ENCODE results near the gene R3HDM4.

Gene R3HDM4

DNA sequence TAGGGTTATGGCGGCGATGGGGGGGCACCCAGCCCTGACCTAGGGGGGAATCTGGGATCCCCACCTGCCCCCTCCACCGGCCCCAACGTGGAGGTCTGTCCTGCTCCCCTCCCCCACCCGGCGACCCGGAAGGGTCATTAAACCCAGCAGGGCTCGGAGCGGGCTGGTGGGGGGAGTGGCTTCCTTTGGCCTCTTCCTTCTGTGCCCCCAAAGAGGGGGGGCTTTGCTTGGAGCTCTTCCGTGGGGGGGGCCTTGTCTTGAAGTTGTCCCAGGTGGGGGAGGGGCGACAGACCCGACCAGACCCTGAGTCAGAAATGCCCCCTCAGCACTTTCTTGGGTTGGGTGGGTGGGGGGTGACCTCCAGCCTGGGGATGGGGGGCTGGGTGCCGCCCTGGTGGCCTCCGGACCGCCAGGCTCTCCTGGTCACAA, 14.3 kb upstream of the R3HDM4 start:
- FAIRE-seq (no peak), DNase-seq (ENCODE audit: insufficient read length, low spot score) (no peak)
- TF ChIP-seq, protein P1, sequence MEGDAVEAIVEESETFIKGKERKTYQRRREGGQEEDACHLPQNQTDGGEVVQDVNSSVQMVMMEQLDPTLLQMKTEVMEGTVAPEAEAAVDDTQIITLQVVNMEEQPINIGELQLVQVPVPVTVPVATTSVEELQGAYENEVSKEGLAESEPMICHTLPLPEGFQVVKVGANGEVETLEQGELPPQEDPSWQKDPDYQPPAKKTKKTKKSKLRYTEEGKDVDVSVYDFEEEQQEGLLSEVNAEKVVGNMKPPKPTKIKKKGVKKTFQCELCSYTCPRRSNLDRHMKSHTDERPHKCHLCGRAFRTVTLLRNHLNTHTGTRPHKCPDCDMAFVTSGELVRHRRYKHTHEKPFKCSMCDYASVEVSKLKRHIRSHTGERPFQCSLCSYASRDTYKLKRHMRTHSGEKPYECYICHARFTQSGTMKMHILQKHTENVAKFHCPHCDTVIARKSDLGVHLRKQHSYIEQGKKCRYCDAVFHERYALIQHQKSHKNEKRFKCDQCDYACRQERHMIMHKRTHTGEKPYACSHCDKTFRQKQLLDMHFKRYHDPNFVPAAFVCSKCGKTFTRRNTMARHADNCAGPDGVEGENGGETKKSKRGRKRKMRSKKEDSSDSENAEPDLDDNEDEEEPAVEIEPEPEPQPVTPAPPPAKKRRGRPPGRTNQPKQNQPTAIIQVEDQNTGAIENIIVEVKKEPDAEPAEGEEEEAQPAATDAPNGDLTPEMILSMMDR (IDR thresholded peaks at IDR 0.05; ENCODE audit: insufficient read depth, missing control alignments): no peak

DNA sequence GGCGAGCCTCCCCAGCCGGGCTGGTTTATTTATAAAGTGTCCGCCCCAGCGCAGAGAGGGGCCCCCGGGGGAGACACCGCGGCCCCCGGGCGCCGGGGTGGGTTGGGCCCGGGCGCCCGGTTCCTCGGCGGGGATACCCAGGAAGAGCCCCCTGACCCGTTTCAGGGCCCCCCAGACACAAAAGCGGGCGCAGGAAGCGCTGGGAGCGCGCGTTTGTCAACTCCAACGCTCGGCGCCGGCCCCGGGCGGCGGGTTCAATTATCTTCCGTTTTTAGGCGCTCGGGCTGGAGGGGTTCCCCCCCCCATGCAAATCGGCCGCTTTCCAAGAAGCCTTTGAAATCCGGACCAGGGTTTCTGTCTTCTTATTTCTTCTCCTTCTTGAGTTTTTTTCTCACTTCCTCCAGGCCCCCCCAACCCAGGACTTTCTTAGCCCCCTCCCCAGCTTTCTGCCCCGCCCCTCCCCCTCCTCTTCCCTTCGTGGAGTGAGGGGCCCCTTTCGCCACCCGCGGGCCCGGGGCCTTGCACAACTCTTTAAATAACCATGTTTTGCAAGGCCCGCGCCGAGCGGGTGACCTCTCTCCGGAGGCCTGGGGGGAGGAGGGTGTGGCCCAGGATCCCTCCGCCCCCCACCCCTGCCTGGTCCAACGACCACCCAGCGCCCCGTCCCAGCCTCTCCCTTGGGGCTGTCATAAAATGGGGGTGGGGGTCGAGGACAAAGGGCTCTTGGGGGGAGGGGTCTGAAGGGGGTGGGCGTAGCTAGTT, 13.8 kb upstream of the R3HDM4 start:
- FAIRE-seq (no peak), DNase-seq (ENCODE audit: insufficient read length, low spot score) (no peak)
- TF ChIP-seq, protein P1 (IDR thresholded peaks at IDR 0.05; ENCODE audit: insufficient read depth, missing control alignments): no peak

DNA sequence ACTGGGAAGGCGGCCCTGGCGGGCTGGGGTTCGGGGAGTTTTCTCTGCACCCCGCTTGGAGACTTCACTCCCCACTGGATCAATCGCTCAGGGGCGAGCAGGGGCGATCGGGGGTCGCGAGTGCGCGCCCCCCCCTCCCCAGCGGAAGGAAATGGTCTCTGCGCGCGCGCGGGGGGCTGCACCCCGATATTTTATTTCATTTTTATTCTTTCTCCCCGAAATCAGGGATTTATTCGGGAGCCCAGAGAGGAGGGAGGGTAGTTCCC, 13.2 kb upstream of the R3HDM4 start:
- FAIRE-seq (no peak), DNase-seq (ENCODE audit: insufficient read length, low spot score) (no peak)
- TF ChIP-seq, protein P1 (IDR thresholded peaks at IDR 0.05; ENCODE audit: insufficient read depth, missing control alignments): no peak

DNA sequence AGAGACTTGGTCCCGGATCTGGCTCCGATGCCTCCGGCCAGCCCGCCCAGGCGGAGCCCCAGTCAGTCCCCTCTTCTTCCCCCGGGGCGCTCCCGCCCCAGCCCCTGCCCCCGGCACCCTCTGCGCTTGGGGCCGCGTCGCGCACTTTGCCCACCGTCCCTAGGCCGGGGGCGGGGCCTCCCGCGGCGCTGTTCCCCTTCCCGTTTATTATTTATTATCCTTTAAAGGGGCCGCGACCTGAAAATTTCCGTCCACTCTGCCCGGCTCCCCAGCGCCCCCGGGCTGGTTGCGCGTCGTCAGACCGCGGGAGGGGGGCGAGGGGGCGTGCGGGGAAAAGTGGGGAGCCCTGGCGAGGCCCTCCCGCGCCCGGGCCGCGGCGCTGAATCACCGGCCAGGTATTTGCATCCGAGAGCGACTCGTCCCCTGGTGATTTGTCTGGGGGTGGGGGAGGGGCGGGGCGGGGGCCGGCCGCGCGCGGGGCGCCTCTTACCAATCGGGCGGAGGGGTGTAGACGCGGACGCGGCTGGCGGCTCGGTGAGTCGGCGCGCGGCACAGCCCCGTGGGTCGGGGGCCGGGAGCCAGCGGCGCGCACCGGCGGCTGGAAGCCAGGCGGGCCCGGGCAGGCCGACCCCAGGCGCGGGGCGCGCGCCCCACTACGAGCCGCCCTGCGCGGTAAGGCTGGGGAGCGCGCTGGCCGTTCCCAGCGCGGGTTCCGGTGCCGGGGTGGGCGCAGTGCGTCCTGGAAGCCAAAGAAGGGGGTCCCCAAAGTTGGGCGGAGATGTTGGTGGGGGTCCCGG, 12.7 kb upstream of the R3HDM4 start, which contains the start of gene ARID3A:
ARID3A (plus strand) TSS at position 510 of the 797 bp plus-strand sequence. CDS start 3,494 bp downstream, outside the sequence.
- TF ChIP-seq, protein P1 (IDR thresholded peaks at IDR 0.05; ENCODE audit: insufficient read depth, missing control alignments): no peak
- no peak for FAIRE-seq
- DNase-seq (ENCODE audit: insufficient read length, low spot score): peak; percentile 94

DNA sequence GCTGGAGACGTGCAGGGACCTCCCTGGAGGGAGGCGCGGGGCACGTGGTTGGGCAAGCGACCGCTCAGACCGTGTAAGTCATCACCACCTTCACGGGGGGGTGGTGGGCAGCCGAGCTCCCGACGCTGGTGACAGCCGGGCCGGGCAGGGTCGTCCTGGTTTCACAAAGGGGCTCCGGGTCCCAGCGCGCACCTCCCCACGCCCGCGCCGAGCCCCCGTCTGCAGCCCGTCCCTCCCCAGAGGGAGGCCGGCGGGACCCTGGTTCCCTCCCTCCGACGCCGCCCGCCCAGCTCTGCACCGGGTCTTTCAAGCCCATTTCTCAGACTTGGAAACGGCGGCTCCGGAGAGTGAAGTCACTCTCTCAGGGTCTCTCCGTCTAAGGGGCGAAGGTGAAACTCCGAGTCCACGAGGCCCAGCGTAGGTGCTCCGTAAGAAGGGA, 12.1 kb upstream of the R3HDM4 start:
- TF ChIP-seq, protein P1 (IDR thresholded peaks at IDR 0.05; ENCODE audit: insufficient read depth, missing control alignments): no peak
- FAIRE-seq (no peak), DNase-seq (ENCODE audit: insufficient read length, low spot score) (no peak)

DNA sequence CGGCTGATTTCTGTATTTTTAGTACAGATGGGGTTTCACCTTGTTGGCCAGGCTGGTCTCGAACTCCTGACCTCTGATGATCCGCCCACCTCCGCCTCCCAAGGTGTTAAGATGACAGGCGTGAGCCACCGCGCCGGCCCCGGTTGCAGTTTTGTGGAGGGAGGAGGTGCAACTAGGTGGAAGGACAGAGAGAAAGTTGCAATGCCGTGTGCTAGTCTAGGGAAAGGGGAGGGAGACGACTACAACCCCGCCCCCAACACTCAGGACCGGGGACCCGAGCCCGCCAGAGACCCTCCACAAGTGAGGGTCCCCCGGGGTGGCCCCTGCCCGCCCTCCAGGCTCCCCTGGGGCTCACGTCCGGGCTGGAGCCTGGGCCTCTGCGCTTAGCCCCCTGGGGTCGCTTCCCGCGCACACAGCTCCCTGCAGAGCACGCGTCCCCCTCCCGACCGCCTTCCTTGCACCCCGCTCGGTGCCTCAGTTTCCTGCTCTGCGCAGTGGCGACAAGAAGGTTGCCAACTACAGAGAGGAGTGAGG, 11.6 kb upstream of the R3HDM4 start:
- TF ChIP-seq, protein P1 (IDR thresholded peaks at IDR 0.05; ENCODE audit: insufficient read depth, missing control alignments): no peak
- FAIRE-seq (no peak), DNase-seq (ENCODE audit: insufficient read length, low spot score) (no peak)

Measured in D721Med (cell line).